ENCODE measurements around the gene NCKAP5. TPM values are rescaled to one million over a fixed set of nuclear protein-coding genes. Genes with fewer than 3 reads are reported as not detected.

Gene NCKAP5
- total and polyA plus RNA-seq, 2 experiments from 2014 or later: 0.65 to 0.86 TPM

DNA sequence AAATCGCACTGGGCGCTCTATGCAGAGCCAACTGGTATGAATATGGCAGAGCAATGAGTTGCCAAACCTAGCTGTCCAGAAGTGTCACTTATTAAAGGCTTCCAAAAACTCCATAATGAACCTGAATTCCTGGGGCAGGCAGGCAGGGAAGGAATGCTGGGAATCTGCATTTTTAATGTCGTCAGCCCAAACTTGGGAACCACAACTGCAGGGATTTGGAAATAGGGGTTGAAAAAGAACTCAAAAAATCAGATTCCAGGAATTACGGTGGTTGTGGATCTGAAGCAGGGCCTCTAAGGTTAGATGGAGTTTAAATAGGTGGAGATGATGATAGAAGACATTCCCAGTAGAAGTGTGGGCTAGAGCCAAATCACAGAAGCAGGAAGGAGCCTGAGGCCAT, 15.0 kb downstream of the NCKAP5 start:
- no peaks in the 10 kb centered on the region for H3K9me2 ChIP-seq (ENCODE audit: insufficient read depth)
- H3K79me2 ChIP-seq (ENCODE audit: insufficient read depth): no peaks in the 10 kb centered on the region
- H3K4me1 ChIP-seq (ENCODE audit: insufficient read depth): no peaks in the 10 kb centered on the region; the same call in 1 of the 2 replicates
- in situ Hi-C loops (cut with MboI): loop anchor here (25.0 kb wide), 1 partner anchor 1016 kb away; no protein-coding TSS in a partner anchor
- TF ChIP-seq EZH2 (IDR thresholded peaks at IDR 0.05; ENCODE audit: insufficient read depth, poor library complexity, severe bottlenecking) (no peak), EZH2phosphoT487 (IDR thresholded peaks at IDR 0.05; ENCODE audit: insufficient read depth, low read depth) (no peak)
- H3K36me3 ChIP-seq (ENCODE audit: low read depth): no peaks in the 10 kb centered on the region
- WGBS, 2 experiments (ENCODE audit: low coverage in 1 of 2, low lambda C conversion rate in 2 of 2, missing lambda C conversion rate in 2 of 2): 87 to 88% methylated on average over 4 of the region's 4 CpGs
- no peaks in the 10 kb centered on the region for H3K9me3 ChIP-seq (ENCODE audit: low read depth)
- no peaks in the 10 kb centered on the region for H3K27me3 ChIP-seq (replicated peaks; ENCODE audit: insufficient read depth)
- DNase-seq: no peak
- H3K27ac ChIP-seq: no peak overlapping the region
- no peak overlapping the region for H3K4me3 ChIP-seq
- H4K20me1 ChIP-seq (ENCODE audit: insufficient read depth): no peaks in the 10 kb centered on the region
- H3K9ac ChIP-seq: no peak overlapping the region
- no peak overlapping the region for H2AFZ ChIP-seq
- no peak overlapping the region for H3K4me2 ChIP-seq (ENCODE audit: unreplicated experiment)
- no peaks in the 10 kb centered on the region for H3F3A ChIP-seq (ENCODE audit: insufficient read depth)

DNA sequence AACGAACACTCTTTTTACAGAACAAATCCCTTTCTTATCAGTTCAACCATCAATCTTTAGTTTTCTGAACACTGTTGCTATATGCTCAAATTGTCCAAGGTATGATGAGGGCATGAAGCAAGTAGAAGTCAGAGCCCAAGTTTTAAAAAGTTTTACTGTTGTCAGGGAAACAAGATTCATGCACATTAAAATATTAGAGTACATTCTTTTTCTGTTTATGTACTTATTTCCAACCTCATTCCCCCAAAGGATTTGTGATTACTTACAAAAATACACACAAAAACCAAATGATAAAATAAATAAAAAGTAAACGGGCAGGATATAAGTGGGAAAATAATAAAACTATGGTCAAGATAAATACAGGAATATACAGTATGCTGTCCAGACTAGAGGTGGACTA, 15.4 kb downstream of the NCKAP5 start:
- H3F3A ChIP-seq (ENCODE audit: insufficient read depth): no peaks in the 10 kb centered on the region
- no peak overlapping the region for H3K4me3 ChIP-seq
- TF ChIP-seq EZH2 (IDR thresholded peaks at IDR 0.05; ENCODE audit: insufficient read depth, poor library complexity, severe bottlenecking): no peak
- no peaks in the 10 kb centered on the region for H3K9me3 ChIP-seq (ENCODE audit: low read depth)
- H3K27ac ChIP-seq: no peak overlapping the region
- DNase-seq: no peak
- no peaks in the 10 kb centered on the region for H3K27me3 ChIP-seq (replicated peaks; ENCODE audit: insufficient read depth)
- H2AFZ ChIP-seq: no peak overlapping the region
- H3K4me1 ChIP-seq (ENCODE audit: insufficient read depth): no peaks in the 10 kb centered on the region; the same call in 1 of the 2 replicates
- no peaks in the 10 kb centered on the region for H3K9me2 ChIP-seq (ENCODE audit: insufficient read depth)
- no peaks in the 10 kb centered on the region for H4K20me1 ChIP-seq (ENCODE audit: insufficient read depth)
- WGBS, 2 experiments (ENCODE audit: low coverage in 1 of 2, low lambda C conversion rate in 2 of 2, missing lambda C conversion rate in 2 of 2): 40 to 48% methylated on average over 2 of the region's 2 CpGs
- no peaks in the 10 kb centered on the region for H3K36me3 ChIP-seq (ENCODE audit: low read depth)
- no peak overlapping the region for H3K9ac ChIP-seq
- H3K79me2 ChIP-seq (ENCODE audit: insufficient read depth): no peaks in the 10 kb centered on the region
- in situ Hi-C loops (cut with MboI): loop anchor here (25.0 kb wide), 1 partner anchor 1016 kb away; no protein-coding TSS in a partner anchor
- H3K4me2 ChIP-seq (ENCODE audit: unreplicated experiment): no peak overlapping the region

DNA sequence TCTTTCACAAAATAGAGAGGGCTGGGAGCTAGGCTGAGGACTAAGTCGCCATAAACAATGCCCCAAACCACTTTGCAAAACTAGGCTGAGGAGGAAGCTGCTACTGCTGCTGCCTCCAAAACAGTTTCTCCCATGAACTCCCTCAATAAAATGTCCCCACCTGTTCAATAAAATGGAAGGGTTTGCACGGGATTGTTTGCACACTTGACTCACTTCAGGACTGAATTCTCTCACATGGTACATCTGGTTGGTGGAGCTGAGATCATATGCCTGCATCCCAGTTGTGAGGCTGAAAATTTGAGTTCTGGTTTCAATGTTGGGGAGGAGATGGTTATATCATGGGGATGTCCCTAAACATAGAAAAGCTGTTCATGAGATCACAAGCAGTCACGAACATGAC, 26.5 kb downstream of the NCKAP5 start:
- H3K9ac ChIP-seq: no peak overlapping the region
- in situ Hi-C loops (cut with MboI): no loop called here
- H3K79me2 ChIP-seq (ENCODE audit: insufficient read depth): no peaks in the 10 kb centered on the region
- no peaks in the 10 kb centered on the region for H3F3A ChIP-seq (ENCODE audit: insufficient read depth)
- H3K9me3 ChIP-seq (ENCODE audit: low read depth): no peaks in the 10 kb centered on the region
- no peaks in the 10 kb centered on the region for H3K9me2 ChIP-seq (ENCODE audit: insufficient read depth)
- no peak overlapping the region for H3K4me2 ChIP-seq (ENCODE audit: unreplicated experiment)
- TF ChIP-seq EZH2 (IDR thresholded peaks at IDR 0.05; ENCODE audit: insufficient read depth, poor library complexity, severe bottlenecking): no peak
- no peak for TF ChIP-seq EZH2phosphoT487 (IDR thresholded peaks at IDR 0.05; ENCODE audit: insufficient read depth, low read depth)
- H4K20me1 ChIP-seq (ENCODE audit: insufficient read depth): no peaks in the 10 kb centered on the region
- 70 to 85% methylated on average over 3 of the region's 3 CpGs for WGBS, 2 experiments (ENCODE audit: low coverage in 1 of 2, low lambda C conversion rate in 2 of 2, missing lambda C conversion rate in 2 of 2)
- no peak for DNase-seq
- no peaks in the 10 kb centered on the region for H3K36me3 ChIP-seq (ENCODE audit: low read depth)
- H2AFZ ChIP-seq: no peak overlapping the region
- no peaks in the 10 kb centered on the region for H3K4me1 ChIP-seq (ENCODE audit: insufficient read depth)
- H3K27ac ChIP-seq: no peak overlapping the region
- no peaks in the 10 kb centered on the region for H3K27me3 ChIP-seq (replicated peaks; ENCODE audit: insufficient read depth)
- H3K4me3 ChIP-seq: no peak overlapping the region

DNA sequence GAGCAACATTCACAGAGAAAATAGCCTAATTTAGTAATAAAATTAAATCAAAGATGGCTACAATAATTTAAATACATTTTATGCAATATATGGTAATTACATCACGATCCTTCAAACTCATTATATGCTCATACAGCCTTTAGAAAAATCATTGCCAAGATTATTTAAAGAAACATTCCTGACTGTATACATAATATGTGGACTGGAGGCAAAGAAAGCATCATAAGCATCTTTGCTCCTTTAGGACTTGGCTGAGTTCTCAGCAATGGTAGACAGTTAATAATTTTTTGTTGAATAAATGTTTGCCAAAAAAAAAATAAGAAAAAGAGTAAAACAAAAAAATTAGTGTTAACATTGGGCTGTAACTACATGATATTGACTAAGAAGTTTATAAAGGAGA, 26.9 kb downstream of the NCKAP5 start:
- H3K36me3 ChIP-seq (ENCODE audit: low read depth): no peaks in the 10 kb centered on the region
- H3K9me2 ChIP-seq (ENCODE audit: insufficient read depth): no peaks in the 10 kb centered on the region
- H3F3A ChIP-seq (ENCODE audit: insufficient read depth): no peaks in the 10 kb centered on the region
- WGBS, 2 experiments (ENCODE audit: low coverage in 1 of 2, low lambda C conversion rate in 2 of 2, missing lambda C conversion rate in 2 of 2): 22 to 30% methylated on average over 1 of the region's 1 CpG
- no peak overlapping the region for H3K27ac ChIP-seq
- TF ChIP-seq EZH2phosphoT487 (IDR thresholded peaks at IDR 0.05; ENCODE audit: insufficient read depth, low read depth) (no peak), EZH2 (IDR thresholded peaks at IDR 0.05; ENCODE audit: insufficient read depth, poor library complexity, severe bottlenecking) (no peak)
- H3K9me3 ChIP-seq (ENCODE audit: low read depth): no peaks in the 10 kb centered on the region
- H2AFZ ChIP-seq: no peak overlapping the region
- H3K27me3 ChIP-seq (replicated peaks; ENCODE audit: insufficient read depth): no peaks in the 10 kb centered on the region
- no peak for DNase-seq
- no peak overlapping the region for H3K4me3 ChIP-seq
- no peak overlapping the region for H3K4me2 ChIP-seq (ENCODE audit: unreplicated experiment)
- H3K79me2 ChIP-seq (ENCODE audit: insufficient read depth): no peaks in the 10 kb centered on the region
- no peak overlapping the region for H3K9ac ChIP-seq
- in situ Hi-C loops (cut with MboI): no loop called here
- H4K20me1 ChIP-seq (ENCODE audit: insufficient read depth): no peaks in the 10 kb centered on the region
- H3K4me1 ChIP-seq (ENCODE audit: insufficient read depth): no peaks in the 10 kb centered on the region

DNA sequence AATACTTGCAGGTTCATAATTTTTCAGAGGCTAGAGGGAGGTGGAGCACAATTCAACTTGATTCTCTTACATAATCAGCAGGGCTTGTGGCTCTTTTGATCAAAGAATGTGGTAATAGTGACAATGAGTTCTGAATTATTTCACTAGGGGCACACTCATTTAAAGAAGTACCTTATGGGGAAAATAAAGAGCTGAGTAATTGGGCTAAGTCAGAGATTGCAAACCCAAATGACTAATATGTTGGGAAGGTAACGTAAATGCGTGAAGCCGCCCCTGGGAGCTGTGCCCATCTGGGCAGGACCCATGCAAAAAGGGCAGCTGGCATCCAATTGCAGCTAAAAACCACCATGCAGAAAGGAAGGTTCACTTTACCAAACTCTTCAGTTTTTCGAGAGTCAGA, 35.3 kb downstream of the NCKAP5 start:
- Histone ChIP-seq H3K27me3 (replicated peaks; ENCODE audit: insufficient read depth) (no peaks in the 10 kb centered on the region), H3K36me3 (ENCODE audit: low read depth) (no peaks in the 10 kb centered on the region), H3F3A (ENCODE audit: insufficient read depth) (no peaks in the 10 kb centered on the region), H3K27ac (no peak overlapping the region), H3K9ac (no peak overlapping the region), H3K79me2 (ENCODE audit: insufficient read depth) (no peaks in the 10 kb centered on the region), H3K4me1 (ENCODE audit: insufficient read depth) (0 out of 2 replicates have a peak, but pooled peaks cover 4% of the 10 kb centered on the region), H2AFZ (no peak overlapping the region), H3K9me2 (ENCODE audit: insufficient read depth) (no peaks in the 10 kb centered on the region), H3K4me3 (no peak overlapping the region), H4K20me1 (ENCODE audit: insufficient read depth) (no peaks in the 10 kb centered on the region), H3K9me3 (ENCODE audit: low read depth) (no peaks in the 10 kb centered on the region), H3K4me2 (ENCODE audit: unreplicated experiment) (no peak overlapping the region)
- 70 to 79% methylated on average over 4 of the region's 4 CpGs for WGBS, 2 experiments (ENCODE audit: low coverage in 1 of 2, low lambda C conversion rate in 2 of 2, missing lambda C conversion rate in 2 of 2)
- no peak for TF ChIP-seq EZH2 (IDR thresholded peaks at IDR 0.05; ENCODE audit: insufficient read depth, poor library complexity, severe bottlenecking)
- in situ Hi-C loops (cut with MboI): no loop called here
- DNase-seq: peak; percentile 43

Data from GM23248 (cell line).